OCI-LY3 (cell line): ENCODE results near the gene CGB2.

Source experiments
- H2AFZ ChIP-seq: fragments of 200-600, 300-600 bp; shearing (Covaris generic); 2 replicates; pipeline ENCODE4 v1.6.0; 2014; ENCODE audit warnings: antibody characterized with exemption, low read depth, low read length
- H3K27ac ChIP-seq: fragments of 200-600, 300-600 bp; sonication (generic); 2 replicates; pipeline ENCODE4 v1.5.1; 2014; ENCODE audit warnings: mild to moderate bottlenecking, low read length, moderate library complexity, mixed read lengths
- H3K27me3 ChIP-seq: fragments of 200-600, 300-600 bp; sonication (generic); 2 replicates; pipeline ENCODE4 v1.6.1; 2014; ENCODE audit warnings: low read depth, low read length, mixed read lengths
- H3K36me3 ChIP-seq: fragments of 200-600, 300-600 bp; sonication (generic); replicated peaks from 2 replicates; pipeline ENCODE3; 2014; ENCODE audit warnings: low read depth, low read length, mixed read lengths
- H3K4me1 ChIP-seq: fragments of 300-600, 200-600 bp; sonication (generic); 2 replicates; pipeline ENCODE4 v1.6.1; 2014; ENCODE audit warnings: low read length, mixed read lengths
- H3K4me2 ChIP-seq: fragments of 200-600, 300-600 bp; sonication (generic); 2 replicates; pipeline ENCODE4 v1.6.1; 2014; ENCODE audit warnings: low read length, mixed read lengths
- H3K4me3 ChIP-seq: fragments of 300-600, 200-600 bp; sonication (generic); 2 replicates; pipeline ENCODE4 v1.5.1; 2014; ENCODE audit warnings: antibody characterized with exemption, mild to moderate bottlenecking, low read length, moderate library complexity
- H3K79me2 ChIP-seq: fragments of 300-600, 200-600 bp; shearing (Covaris generic); 2 replicates; pipeline ENCODE4 v1.6.1; 2014; ENCODE audit warnings: mild to moderate bottlenecking, low read length, mixed read lengths
- H3K9ac ChIP-seq: fragments of 300-600, 200-600 bp; shearing (Covaris generic); 2 replicates; pipeline ENCODE4 v1.6.0; 2014; ENCODE audit warnings: mild to moderate bottlenecking, low read length, moderate library complexity
- H3K9me3 ChIP-seq: fragments of 200-600, 300-600 bp; shearing (Covaris generic); 2 replicates; pipeline ENCODE4 v1.6.1; 2014; ENCODE audit warnings: low read length, mixed read lengths; ENCODE audit not compliant: insufficient read depth
- H4K20me1 ChIP-seq: fragments of 200-600, 300-600 bp; sonication (generic); 2 replicates; pipeline ENCODE4 v1.6.1; 2016; ENCODE audit warnings: low read length, mixed read lengths; ENCODE audit not compliant: insufficient read depth
- CTCF ChIP-seq: fragments of 200-600, 300-600 bp; sonication (generic); IDR thresholded peaks from 2 replicates; pipeline ENCODE4 v1.5.1; 2014; ENCODE audit warnings: antibody characterized with exemption, low read length, low read depth
- EZH2phosphoT487 ChIP-seq: fragments of 200-600 bp; shearing (Covaris generic); IDR thresholded peaks from 2 replicates; pipeline ENCODE4 v1.6.1; 2018; ENCODE audit warnings: antibody characterized with exemption, mixed run types, low read depth

The CGB2 gene

DNA sequence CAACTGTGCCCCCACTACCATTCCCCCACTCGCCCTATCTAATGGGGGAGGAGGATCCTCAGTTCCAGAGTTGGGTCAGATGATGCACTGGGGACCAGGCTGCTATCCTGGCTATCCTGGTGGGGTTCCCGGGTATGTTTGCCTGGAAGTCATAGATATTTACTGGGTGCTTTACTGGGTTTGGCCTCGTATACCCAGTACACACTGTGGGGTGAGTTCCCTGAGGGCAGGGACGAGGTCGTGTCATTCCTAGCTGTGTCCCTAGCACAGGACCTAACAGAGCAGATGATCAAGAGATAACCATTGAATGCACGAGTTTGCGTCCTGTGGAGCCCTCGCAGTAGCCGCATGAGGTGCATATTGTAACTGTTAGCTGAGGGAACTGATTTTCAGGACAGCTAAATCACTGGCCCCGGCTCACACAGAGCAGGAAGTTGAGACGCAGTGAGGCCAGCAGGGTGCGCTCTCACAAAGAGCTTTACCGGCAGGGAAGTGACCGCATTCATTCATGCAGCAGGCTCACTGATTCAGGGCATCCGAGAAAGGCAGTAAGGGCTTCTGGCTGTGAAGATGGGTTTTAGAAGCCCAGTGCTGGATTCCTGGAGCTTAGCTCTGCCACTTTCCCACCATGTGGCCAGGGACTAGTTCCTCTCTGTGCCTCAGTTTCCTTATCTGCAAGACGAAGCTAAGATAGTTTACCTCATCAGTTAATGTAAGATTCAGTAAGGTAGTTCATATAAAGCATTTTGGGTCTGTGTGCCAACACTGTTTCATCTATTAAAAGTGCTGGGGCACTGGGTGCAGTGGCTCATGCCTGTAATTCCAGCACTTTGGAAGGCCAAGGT is 32.0 kb upstream of the CGB2 start:
- H3K9me3 ChIP-seq = no peaks in the 10 kb centered on the region
- H3K27ac ChIP-seq = no peak overlapping the region
- no peak overlapping the region for H3K4me2 ChIP-seq
- H3K27me3 ChIP-seq = no peaks in the 10 kb centered on the region
- peaks cover 25% of the 10 kb centered on the region for H3K36me3 ChIP-seq
- H3K4me1 ChIP-seq = peaks cover 4% of the 10 kb centered on the region
- H3K4me3 ChIP-seq = no peak overlapping the region
- peaks cover 5% of the 10 kb centered on the region; the same call in 1 of the 2 replicates for H4K20me1 ChIP-seq
- no peak for TF ChIP-seq EZH2phosphoT487
- peak; percentile 70 for TF ChIP-seq CTCF
- no peak overlapping the region for H2AFZ ChIP-seq
- H3K9ac ChIP-seq = no peak overlapping the region
- peaks cover 42% of the 10 kb centered on the region for H3K79me2 ChIP-seq

GRCh38 chr19:49004133-49004532 is 27.6 kb upstream of the CGB2 start:
- H4K20me1 ChIP-seq = no peaks in the 10 kb centered on the region

DNA sequence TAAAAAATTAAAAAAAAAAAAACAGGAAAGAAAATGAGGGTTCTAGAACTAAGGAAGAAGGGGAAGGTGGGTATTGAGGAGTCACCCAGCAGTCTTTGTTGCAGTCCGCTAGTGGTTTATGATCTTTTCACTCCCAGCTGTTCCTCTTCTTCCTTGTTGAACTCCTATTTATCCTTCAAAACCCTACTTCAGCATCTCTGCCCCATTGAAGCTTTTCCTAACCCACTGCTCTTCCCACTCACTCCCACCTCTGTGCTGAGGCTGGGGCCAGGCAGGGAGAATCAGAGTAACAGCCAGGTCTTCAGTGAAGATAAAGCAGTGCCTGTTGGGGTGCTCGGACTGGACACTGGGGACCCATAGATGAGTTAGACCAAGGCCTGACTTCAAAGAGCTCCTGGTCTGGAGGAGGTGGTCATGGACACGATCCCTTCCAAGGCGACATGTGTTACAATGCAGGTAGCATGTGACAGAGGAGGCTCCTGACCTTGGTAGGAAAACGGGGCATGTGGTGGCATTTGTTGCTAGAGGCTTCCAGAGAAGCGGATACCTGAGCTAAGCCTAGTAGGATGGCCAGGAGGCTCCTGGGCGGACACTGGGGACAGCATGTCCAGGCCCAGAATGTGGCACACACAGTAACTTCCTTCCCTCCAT is 26.6 kb upstream of the CGB2 start:
- H3K27ac ChIP-seq = no peak overlapping the region
- H3K27me3 ChIP-seq = no peaks in the 10 kb centered on the region
- no peak overlapping the region for H3K4me2 ChIP-seq
- TF ChIP-seq CTCF = no peak
- TF ChIP-seq EZH2phosphoT487 = no peak
- H3K4me3 ChIP-seq = no peak overlapping the region
- H3K36me3 ChIP-seq = peaks cover 44% of the 10 kb centered on the region
- H3K9ac ChIP-seq = no peak overlapping the region
- no peaks in the 10 kb centered on the region for H4K20me1 ChIP-seq
- no peaks in the 10 kb centered on the region for H3K4me1 ChIP-seq
- no peaks in the 10 kb centered on the region for H3K79me2 ChIP-seq
- no peak overlapping the region for H2AFZ ChIP-seq
- H3K9me3 ChIP-seq = no peaks in the 10 kb centered on the region

More at GRCh38 chr19:49004133-49004532, 27.6 kb upstream of the CGB2 start:
- Histone ChIP-seq H3K36me3 (peaks cover 46% of the 10 kb centered on the region), H3K9ac (no peak overlapping the region), H2AFZ (no peak overlapping the region), H3K9me3 (no peaks in the 10 kb centered on the region), H3K4me1 (no peaks in the 10 kb centered on the region), H3K27ac (no peak overlapping the region), H3K4me2 (no peak overlapping the region), H3K4me3 (no peak overlapping the region), H3K27me3 (no peaks in the 10 kb centered on the region), H3K79me2 (peaks cover 6% of the 10 kb centered on the region; the same call in 1 of the 2 replicates)
- TF ChIP-seq EZH2phosphoT487 = no peak
- TF ChIP-seq CTCF = no peak

DNA sequence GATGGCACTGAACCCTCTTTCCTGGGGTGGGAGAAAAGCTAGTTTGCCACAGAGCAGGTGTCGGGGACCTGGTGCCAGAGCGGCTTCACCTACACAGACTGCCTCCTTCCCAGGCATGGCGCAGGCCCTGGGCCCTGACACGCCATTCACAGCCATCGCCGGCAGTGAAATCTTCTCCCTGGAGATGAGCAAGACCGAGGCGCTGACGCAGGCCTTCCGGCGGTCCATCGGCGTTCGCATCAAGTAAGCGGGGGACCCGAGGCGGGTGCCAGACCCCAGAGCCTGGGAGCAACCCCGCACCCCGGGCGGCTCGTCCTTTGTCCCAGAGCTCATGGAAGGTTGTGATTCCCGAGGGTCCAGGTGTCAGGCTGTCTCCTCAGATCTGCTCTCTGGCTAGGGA is 24.8 kb upstream of the CGB2 start:
- H3K27ac ChIP-seq = no peak overlapping the region
- H2AFZ ChIP-seq = no peak overlapping the region
- no peaks in the 10 kb centered on the region for H3K4me1 ChIP-seq
- no peaks in the 10 kb centered on the region for H4K20me1 ChIP-seq
- no peaks in the 10 kb centered on the region for H3K79me2 ChIP-seq
- no peak overlapping the region for H3K4me3 ChIP-seq
- TF ChIP-seq EZH2phosphoT487 (no peak), CTCF (no peak)
- H3K4me2 ChIP-seq = no peak overlapping the region
- no peaks in the 10 kb centered on the region for H3K9me3 ChIP-seq
- peaks cover 56% of the 10 kb centered on the region for H3K36me3 ChIP-seq
- H3K27me3 ChIP-seq = no peaks in the 10 kb centered on the region
- no peak overlapping the region for H3K9ac ChIP-seq
